ENCODE data around the gene FMO1. TPM values are rescaled to one million over a fixed set of nuclear protein-coding genes. Genes with fewer than 3 reads are reported as not detected.
A peak's percentile ranks its signal among the peaks of the same experiment; 100 is the strongest.

The FMO1 gene
- total and polyA plus RNA-seq, 2 of the 8 experiments (the other 6 are each of a cell fraction or from before 2014, with no cell fraction given): 0.11 TPM; not detected in 1

GRCh38 chr1:171313835-171314320, 65.6 kb downstream of the FMO1 start, which contains the start of gene FMO4 (continued):
- TF ChIP-seq SIX5 (IDR thresholded peaks at IDR 0.05; ENCODE audit: low read depth, low read length) (no peak), SAP30 (IDR thresholded peaks at IDR 0.05; ENCODE audit: insufficient read depth, insufficient replicate concordance, low read length) (no peak), MAFK (IDR thresholded peaks at IDR 0.05; ENCODE audit: low read depth, low read length) (0 out of 2 replicates have a peak, but pooled peaks have one; percentile 31), USF2 (IDR thresholded peaks at IDR 0.05; ENCODE audit: low read length) (no peak), CEBPB (IDR thresholded peaks at IDR 0.05; ENCODE audit: low read depth, low read length) (no peak), ASH2L (IDR thresholded peaks at IDR 0.05; ENCODE audit: low read length) (no peak), HDAC2 (IDR thresholded peaks at IDR 0.05; ENCODE audit: borderline replicate concordance in 1 of 2, low read depth in 2 of 2, low read length in 2 of 2) (no peak), RAD21 (IDR thresholded peaks at IDR 0.05 in 1 of 2, conservative IDR thresholded peaks at IDR 0.05 in 1 of 2; ENCODE audit: low read depth in 2 of 2, low read length in 2 of 2) (peak; percentile 89 to 91), TAF1 (IDR thresholded peaks at IDR 0.05; ENCODE audit: low read depth, low read length) (peak; percentile 35; the same call in 1 of the 2 replicates), TBP (IDR thresholded peaks at IDR 0.05; ENCODE audit: low read depth, low read length) (no peak), SP1 (IDR thresholded peaks at IDR 0.05; ENCODE audit: low read depth, low read length) (peak; percentile 36; the same call in 1 of the 2 replicates), JUN (IDR thresholded peaks at IDR 0.05; ENCODE audit: low read depth, low read length) (no peak), RFX5 (IDR thresholded peaks at IDR 0.05; ENCODE audit: borderline replicate concordance, low read depth, low read length) (no peak), CHD1 (IDR thresholded peaks at IDR 0.05; ENCODE audit: low read depth, low read length) (no peak), POLR2AphosphoS5 (IDR thresholded peaks at IDR 0.05; ENCODE audit: low read depth, low read length) (no peak), POU5F1 (IDR thresholded peaks at IDR 0.05; ENCODE audit: low read depth, low read length) (no peak), GABPA (IDR thresholded peaks at IDR 0.05; ENCODE audit: borderline replicate concordance, insufficient read depth, low read length) (no peak), HDAC6 (IDR thresholded peaks at IDR 0.05; ENCODE audit: low read depth, low read length) (no peak), CREB1 (IDR thresholded peaks at IDR 0.05) (peak; percentile 89), ATF2 (IDR thresholded peaks at IDR 0.05; ENCODE audit: low read length) (0 out of 2 replicates have a peak, but pooled peaks have one; percentile 76), TCF12 (IDR thresholded peaks at IDR 0.05; ENCODE audit: low read depth, low read length) (no peak), GTF2F1 (IDR thresholded peaks at IDR 0.05; ENCODE audit: borderline replicate concordance, low read depth, low read length) (no peak), SP4 (IDR thresholded peaks at IDR 0.05; ENCODE audit: low read length) (no peak)

All from H1 (cell line).